Activated T-cell treated with anti-CD3 and anti-CD28 coated beads, Interleukin-2, amount 50 U/mL, for 72 hours (primary cell): ENCODE measurements around the gene HS2ST1. TPM values are rescaled to one million over a fixed set of nuclear protein-coding genes. Genes with fewer than 3 reads are reported as not detected.

Experiments
- ATAC-seq, 2 donors: fragments of 150-1000 bp; cut with Tn5 transposase; replicated peaks in 1 of 2; 2 replicates each; pipeline ENCODE4 v1.10.0; 2021; ENCODE audit warnings: moderate library complexity in 2 of 2, mild to moderate bottlenecking in 1 of 2
- DNase-seq, 2 donors: peaks; one replicate each; pipeline ENCODE4 v3.0.0; 2021 to 2022; ENCODE audit warnings: mixed read lengths in 1 of 2
- H3K27ac Mint-ChIP-seq: one replicate; pipeline ENCODE4 v1.8.0; 2022; ENCODE audit warnings: mild to moderate bottlenecking, moderate library complexity, mixed read lengths
- H3K27me3 Mint-ChIP-seq: one replicate; pipeline ENCODE4 v1.8.0; 2022; ENCODE audit warnings: low read depth, mixed read lengths
- H3K36me3 Mint-ChIP-seq, 2 donors: one replicate each; pipeline ENCODE4 v1.8.0; 2022; ENCODE audit warnings: mixed read lengths in 2 of 2, mild to moderate bottlenecking in 1 of 2; ENCODE audit not compliant: insufficient read depth in 2 of 2
- H3K4me1 Mint-ChIP-seq: one replicate; pipeline ENCODE4 v1.8.0; 2022; ENCODE audit warnings: low read depth, mixed read lengths
- H3K4me3 Mint-ChIP-seq, 2 donors: one replicate each; pipeline ENCODE4 v1.8.0; 2022; ENCODE audit warnings: mild to moderate bottlenecking in 2 of 2, mixed read lengths in 2 of 2, moderate library complexity in 2 of 2
- H3K9me3 Mint-ChIP-seq, 2 donors: one replicate each; pipeline ENCODE4 v1.8.0; 2022; ENCODE audit warnings: mixed read lengths in 2 of 2
- total RNA-seq, 2 donors: library from RNA; stranded (reverse); gene quantifications; one replicate each; pipeline ENCODE4 v1.2.3, GENCODE V29; 2022

Gene HS2ST1
- total RNA-seq, 2 donors from 2014 or later: 31.0 to 32.9 TPM

- ATAC-seq: no peak
- no peak for DNase-seq
- H3K4me3 Mint-ChIP-seq: no peak overlapping the region
- peaks cover 8% of the 10 kb centered on the region for H3K4me1 Mint-ChIP-seq
- no peak overlapping the region for H3K27ac Mint-ChIP-seq
- no peaks in the 10 kb centered on the region for H3K9me3 Mint-ChIP-seq
- no peaks in the 10 kb centered on the region for H3K36me3 Mint-ChIP-seq
- H3K27me3 Mint-ChIP-seq: peaks cover 44% of the 10 kb centered on the region
Observed at GRCh38 chr1:87135329-87135712, 220.9 kb downstream of the HS2ST1 start.

GRCh38 chr1:87136607-87137341 lies 222.3 kb downstream of the HS2ST1 start:
- Mint-ChIP-seq H3K27ac (no peak overlapping the region), H3K4me3 (no peak overlapping the region), H3K36me3 (no peaks in the 10 kb centered on the region), H3K27me3 (peaks cover 42% of the 10 kb centered on the region), H3K9me3 (no peaks in the 10 kb centered on the region), H3K4me1 (peaks cover 3% of the 10 kb centered on the region)
- DNase-seq: no peak
- no peak for ATAC-seq

- no peaks in the 10 kb centered on the region for H3K4me1 Mint-ChIP-seq
- DNase-seq: no peak
- no peaks in the 10 kb centered on the region for H3K36me3 Mint-ChIP-seq
- peaks cover 42% of the 10 kb centered on the region for H3K27me3 Mint-ChIP-seq
- H3K4me3 Mint-ChIP-seq: no peak overlapping the region
- no peak overlapping the region for H3K27ac Mint-ChIP-seq
- ATAC-seq: no peak
- H3K9me3 Mint-ChIP-seq: no peaks in the 10 kb centered on the region
Observed at GRCh38 chr1:87137342-87137739, 222.9 kb downstream of the HS2ST1 start.

DNA sequence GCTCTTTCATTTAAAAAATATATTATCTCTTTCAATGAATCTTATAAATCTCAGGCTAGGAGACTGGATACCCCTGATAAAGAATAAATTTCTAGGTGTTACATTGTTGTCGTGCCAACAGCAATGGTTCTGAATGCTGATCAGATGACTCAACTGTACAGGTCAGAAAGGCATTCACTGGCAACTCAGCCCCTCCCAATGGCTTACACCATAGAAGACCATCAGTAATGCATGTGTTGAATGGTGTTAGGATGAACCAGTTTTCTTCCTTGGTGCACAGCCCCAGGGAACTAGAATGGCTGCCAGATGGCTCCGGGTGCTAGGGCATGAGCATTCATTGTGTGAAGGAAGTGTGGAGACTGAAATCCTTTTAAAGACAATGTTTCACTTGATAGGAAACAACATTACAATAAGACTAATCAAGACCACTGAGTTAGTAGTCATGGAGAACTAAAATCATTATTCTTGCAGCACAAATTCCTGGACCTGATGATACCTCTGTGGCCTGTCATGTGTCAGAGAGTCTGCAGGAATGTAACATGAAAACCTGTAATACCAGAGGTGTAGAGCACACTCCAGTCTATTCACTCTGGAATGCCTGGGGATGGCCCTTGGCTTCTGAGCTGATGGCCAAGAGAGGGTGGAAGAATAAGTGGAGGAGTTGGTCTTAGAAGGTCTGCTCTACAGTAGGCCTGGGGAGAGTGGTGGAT lies 226.6 kb downstream of the HS2ST1 start:
- Mint-ChIP-seq H3K4me1 (no peaks in the 10 kb centered on the region), H3K9me3 (no peaks in the 10 kb centered on the region), H3K27ac (no peak overlapping the region), H3K4me3 (no peak overlapping the region), H3K36me3 (no peaks in the 10 kb centered on the region), H3K27me3 (peaks cover 31% of the 10 kb centered on the region)
- no peak for DNase-seq
- ATAC-seq: no peak

- H3K9me3 Mint-ChIP-seq: no peaks in the 10 kb centered on the region
- DNase-seq (no peak), ATAC-seq (no peak)
- peaks cover 34% of the 10 kb centered on the region for H3K27me3 Mint-ChIP-seq
- no peak overlapping the region for H3K4me3 Mint-ChIP-seq
- H3K4me1 Mint-ChIP-seq: no peaks in the 10 kb centered on the region
- H3K36me3 Mint-ChIP-seq: no peaks in the 10 kb centered on the region
- H3K27ac Mint-ChIP-seq: no peak overlapping the region
Observed at GRCh38 chr1:87141556-87141955, 227.1 kb downstream of the HS2ST1 start.

- no peak for ATAC-seq
- Mint-ChIP-seq H3K4me1 (no peaks in the 10 kb centered on the region), H3K4me3 (no peak overlapping the region), H3K36me3 (no peaks in the 10 kb centered on the region), H3K27me3 (peaks cover 20% of the 10 kb centered on the region), H3K9me3 (no peaks in the 10 kb centered on the region), H3K27ac (no peak overlapping the region)
- no peak for DNase-seq
Observed at GRCh38 chr1:87143413-87144135, 229.1 kb downstream of the HS2ST1 start.

DNA sequence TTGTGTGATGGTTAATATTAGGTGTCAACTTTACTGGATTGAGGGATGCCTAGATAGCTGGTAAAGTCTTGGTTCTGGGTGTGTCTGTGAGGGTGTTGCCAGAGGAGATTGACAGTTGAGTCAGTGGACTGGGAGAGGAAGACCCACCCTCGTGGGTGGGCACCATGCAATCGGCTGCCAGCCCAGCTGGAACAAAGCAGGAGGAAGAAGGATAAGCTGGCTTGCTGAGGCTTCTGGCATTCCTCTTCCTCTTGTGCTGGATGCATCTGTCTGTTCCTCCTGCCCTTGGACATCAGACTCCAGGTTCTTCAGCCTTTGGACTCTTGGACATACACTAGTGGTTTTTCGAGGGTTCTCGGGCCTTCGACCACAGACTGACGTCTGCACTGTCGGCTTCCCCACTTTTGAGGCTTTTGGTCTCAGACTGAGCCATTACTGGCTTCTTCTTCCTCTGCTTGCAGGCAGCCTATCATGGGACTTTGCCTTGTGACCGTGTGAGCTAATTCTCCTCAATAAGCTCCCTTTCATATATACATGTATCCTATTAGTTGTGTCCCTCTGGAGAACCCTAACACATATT lies 230.0 kb downstream of the HS2ST1 start:
- Mint-ChIP-seq H3K27ac (no peak overlapping the region), H3K27me3 (peaks cover 26% of the 10 kb centered on the region), H3K4me1 (no peaks in the 10 kb centered on the region), H3K36me3 (no peaks in the 10 kb centered on the region), H3K9me3 (no peaks in the 10 kb centered on the region), H3K4me3 (no peak overlapping the region)
- no peak for ATAC-seq
- DNase-seq: no peak

DNA sequence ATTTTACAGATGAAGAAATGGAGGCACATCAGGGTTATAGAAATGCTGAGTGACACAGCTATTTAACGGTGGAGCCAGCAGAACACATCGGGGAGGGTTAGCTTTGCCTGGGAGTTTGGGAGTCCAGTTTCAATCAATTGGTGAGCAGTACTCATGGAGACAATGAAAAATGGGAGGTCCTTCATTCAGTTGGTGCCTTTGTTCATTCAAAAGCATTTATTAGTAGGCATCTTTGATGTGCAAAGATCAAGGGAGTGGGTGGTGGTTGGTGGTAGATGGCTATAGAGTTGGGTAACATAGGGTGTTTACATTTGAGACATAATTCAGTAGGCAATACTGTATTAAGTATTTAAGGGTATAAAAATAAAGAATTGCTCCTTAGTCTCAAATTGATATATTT lies 230.5 kb downstream of the HS2ST1 start:
- Mint-ChIP-seq H3K4me3 (no peak overlapping the region), H3K9me3 (no peaks in the 10 kb centered on the region), H3K4me1 (no peaks in the 10 kb centered on the region), H3K27ac (no peak overlapping the region), H3K36me3 (no peaks in the 10 kb centered on the region), H3K27me3 (peaks cover 28% of the 10 kb centered on the region)
- ATAC-seq: no peak
- DNase-seq: no peak

GRCh38 chr1:87146538-87146937 lies 232.1 kb downstream of the HS2ST1 start:
- no peak for ATAC-seq
- no peak overlapping the region for H3K27ac Mint-ChIP-seq
- peaks cover 6% of the 10 kb centered on the region for H3K4me1 Mint-ChIP-seq
- no peaks in the 10 kb centered on the region for H3K9me3 Mint-ChIP-seq
- DNase-seq: no peak
- no peak overlapping the region for H3K4me3 Mint-ChIP-seq
- peaks cover 42% of the 10 kb centered on the region for H3K27me3 Mint-ChIP-seq
- H3K36me3 Mint-ChIP-seq: no peaks in the 10 kb centered on the region

DNA sequence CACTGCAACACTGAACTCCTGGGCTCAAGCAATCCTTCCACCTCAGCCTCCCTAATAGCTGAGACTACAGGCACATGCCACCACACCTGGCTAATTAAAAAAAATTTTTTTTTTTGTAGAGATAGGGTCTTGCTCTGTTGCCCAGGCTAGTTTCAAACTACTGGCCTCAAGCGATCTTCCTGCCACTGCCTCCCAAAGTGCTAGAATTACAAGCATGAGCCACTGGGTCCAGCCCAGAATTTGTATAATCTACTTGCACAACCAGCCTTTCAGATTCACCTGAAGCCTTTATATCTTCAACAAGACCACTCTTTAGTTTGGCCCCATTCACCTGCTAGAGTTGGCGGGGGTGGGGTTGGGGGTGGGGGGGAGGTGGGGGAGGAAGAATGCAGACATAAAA lies 232.6 kb downstream of the HS2ST1 start:
- no peak overlapping the region for H3K27ac Mint-ChIP-seq
- DNase-seq: no peak
- H3K4me3 Mint-ChIP-seq: no peak overlapping the region
- no peaks in the 10 kb centered on the region for H3K9me3 Mint-ChIP-seq
- H3K4me1 Mint-ChIP-seq: peaks cover 10% of the 10 kb centered on the region
- H3K27me3 Mint-ChIP-seq: peaks cover 46% of the 10 kb centered on the region
- H3K36me3 Mint-ChIP-seq: no peaks in the 10 kb centered on the region
- ATAC-seq: no peak

DNA sequence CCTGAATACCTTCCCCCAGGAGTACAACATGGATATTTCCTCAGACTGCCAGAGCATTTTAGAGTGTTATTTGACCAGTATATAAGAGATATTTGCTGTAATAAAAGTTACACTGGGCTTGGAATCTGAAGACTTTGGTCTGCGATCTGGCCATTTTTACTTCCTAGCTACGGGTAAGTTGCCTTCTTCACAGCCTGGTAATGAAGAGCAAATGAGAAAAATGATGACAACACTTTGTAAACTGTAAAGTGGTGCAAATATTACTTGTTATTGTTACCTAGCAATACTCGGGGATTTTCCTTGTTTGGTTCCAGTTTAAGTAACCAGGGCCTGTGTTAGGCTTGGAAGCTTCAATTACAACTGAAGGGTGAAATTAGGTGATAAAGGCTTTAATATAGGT lies 233.4 kb downstream of the HS2ST1 start:
- no peak for ATAC-seq
- H3K27ac Mint-ChIP-seq: no peak overlapping the region
- no peak overlapping the region for H3K4me3 Mint-ChIP-seq
- no peak for DNase-seq
- peaks cover 55% of the 10 kb centered on the region for H3K27me3 Mint-ChIP-seq
- H3K9me3 Mint-ChIP-seq: no peaks in the 10 kb centered on the region
- H3K36me3 Mint-ChIP-seq: no peaks in the 10 kb centered on the region
- peaks cover 16% of the 10 kb centered on the region for H3K4me1 Mint-ChIP-seq

DNA sequence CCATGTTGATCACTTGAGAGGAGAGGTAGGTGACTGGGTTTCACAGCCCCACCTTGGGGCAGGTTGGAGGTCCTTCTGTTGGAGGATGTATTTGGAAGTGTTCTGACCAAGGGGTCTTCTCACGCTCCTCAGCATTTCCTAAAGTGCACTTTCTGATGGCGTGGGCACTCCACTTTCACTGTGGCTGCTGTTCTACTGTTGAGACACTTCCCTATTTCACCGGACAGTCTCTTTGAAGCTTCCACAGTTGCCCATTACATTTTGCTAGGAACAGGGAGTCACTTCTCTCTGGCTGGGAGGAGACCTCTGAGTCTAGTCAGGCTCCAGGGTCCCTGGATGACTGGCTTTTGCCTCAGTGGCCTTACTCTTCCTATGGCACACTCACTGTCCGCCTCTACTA lies 234.2 kb downstream of the HS2ST1 start:
- H3K4me1 Mint-ChIP-seq: peaks cover 16% of the 10 kb centered on the region
- DNase-seq (no peak), ATAC-seq (no peak)
- H3K27me3 Mint-ChIP-seq: peaks cover 61% of the 10 kb centered on the region
- H3K36me3 Mint-ChIP-seq: no peaks in the 10 kb centered on the region
- no peaks in the 10 kb centered on the region for H3K9me3 Mint-ChIP-seq
- no peak overlapping the region for H3K27ac Mint-ChIP-seq
- no peak overlapping the region for H3K4me3 Mint-ChIP-seq
